ENCODE data around the gene STK32C. TPM values are rescaled to one million over a fixed set of nuclear protein-coding genes. Genes with fewer than 3 reads are reported as not detected.
"Not testable (repeated sequence)": the region's sequence is repeated elsewhere in the genome, so short reads cannot be mapped to it uniquely, and the experiment has no call there.

Gene STK32C
- total and polyA plus RNA-seq, 12 donors: 2.7 to 8.9 (median 5.7) TPM

DNA sequence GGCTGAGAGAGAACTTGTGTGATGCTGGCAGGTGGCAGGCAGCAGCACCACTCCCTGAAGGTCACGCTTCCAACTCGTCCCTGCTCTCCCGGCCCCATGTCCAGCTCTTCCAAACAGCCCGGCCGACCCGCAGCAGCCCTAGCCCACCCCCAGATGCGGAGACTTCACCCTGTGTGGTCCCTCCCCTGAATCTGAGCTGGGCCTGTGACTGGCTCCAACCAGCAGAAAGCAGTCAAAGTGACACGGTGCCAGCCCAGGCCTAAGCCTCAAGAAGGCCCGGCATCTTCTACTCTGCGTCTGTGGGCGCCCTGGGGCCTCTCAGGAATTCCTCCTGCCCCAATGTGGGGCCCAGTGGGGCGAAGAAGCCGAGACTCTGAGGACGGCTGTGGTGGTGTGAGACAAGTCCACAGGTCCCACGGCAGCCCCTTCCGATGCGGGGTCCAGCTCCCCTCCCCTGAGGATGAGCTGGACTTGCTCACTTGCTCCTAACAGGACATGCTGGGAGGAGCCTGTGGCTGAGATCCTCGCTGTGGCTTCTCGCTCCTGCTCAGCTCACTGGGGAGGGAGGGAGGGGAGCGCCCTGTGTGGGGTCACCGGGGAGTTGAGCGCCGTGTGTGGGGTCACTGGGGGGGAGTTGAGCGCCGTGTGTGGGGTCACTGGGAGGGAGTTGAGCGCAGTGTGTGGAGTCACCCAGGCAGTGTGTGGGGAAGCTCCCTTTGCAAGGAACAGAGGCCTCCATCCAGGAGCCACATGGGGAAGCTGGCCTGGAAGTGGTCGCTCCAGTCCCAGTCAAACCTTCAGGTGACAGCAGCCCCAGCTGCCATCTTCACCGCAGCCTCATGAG, 9.5 kb downstream of the STK32C start:
- H3K27ac ChIP-seq: no peak overlapping the region
- H3K4me1 ChIP-seq: peaks cover 0 to 13% (median 6%) of the 10 kb centered on the region in 9 donors
- H3K36me3 ChIP-seq: no peaks in the 10 kb centered on the region
- H3K9me3 ChIP-seq: no peaks in the 10 kb centered on the region
- ATAC-seq (no peak), DNase-seq (no peak)
- peaks cover 0 to 8% (median 0%) of the 10 kb centered on the region in 7 donors for H3K27me3 ChIP-seq
- no peak overlapping the region for H3K4me3 ChIP-seq
- TF ChIP-seq, protein P1, sequence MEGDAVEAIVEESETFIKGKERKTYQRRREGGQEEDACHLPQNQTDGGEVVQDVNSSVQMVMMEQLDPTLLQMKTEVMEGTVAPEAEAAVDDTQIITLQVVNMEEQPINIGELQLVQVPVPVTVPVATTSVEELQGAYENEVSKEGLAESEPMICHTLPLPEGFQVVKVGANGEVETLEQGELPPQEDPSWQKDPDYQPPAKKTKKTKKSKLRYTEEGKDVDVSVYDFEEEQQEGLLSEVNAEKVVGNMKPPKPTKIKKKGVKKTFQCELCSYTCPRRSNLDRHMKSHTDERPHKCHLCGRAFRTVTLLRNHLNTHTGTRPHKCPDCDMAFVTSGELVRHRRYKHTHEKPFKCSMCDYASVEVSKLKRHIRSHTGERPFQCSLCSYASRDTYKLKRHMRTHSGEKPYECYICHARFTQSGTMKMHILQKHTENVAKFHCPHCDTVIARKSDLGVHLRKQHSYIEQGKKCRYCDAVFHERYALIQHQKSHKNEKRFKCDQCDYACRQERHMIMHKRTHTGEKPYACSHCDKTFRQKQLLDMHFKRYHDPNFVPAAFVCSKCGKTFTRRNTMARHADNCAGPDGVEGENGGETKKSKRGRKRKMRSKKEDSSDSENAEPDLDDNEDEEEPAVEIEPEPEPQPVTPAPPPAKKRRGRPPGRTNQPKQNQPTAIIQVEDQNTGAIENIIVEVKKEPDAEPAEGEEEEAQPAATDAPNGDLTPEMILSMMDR (IDR thresholded peaks at IDR 0.05): no peak
- intact Hi-C loops (cut with DNase I): no loop called here
- 67 to 70% methylated on average over 28 of the region's 28 CpGs for WGBS, 2 donors

DNA sequence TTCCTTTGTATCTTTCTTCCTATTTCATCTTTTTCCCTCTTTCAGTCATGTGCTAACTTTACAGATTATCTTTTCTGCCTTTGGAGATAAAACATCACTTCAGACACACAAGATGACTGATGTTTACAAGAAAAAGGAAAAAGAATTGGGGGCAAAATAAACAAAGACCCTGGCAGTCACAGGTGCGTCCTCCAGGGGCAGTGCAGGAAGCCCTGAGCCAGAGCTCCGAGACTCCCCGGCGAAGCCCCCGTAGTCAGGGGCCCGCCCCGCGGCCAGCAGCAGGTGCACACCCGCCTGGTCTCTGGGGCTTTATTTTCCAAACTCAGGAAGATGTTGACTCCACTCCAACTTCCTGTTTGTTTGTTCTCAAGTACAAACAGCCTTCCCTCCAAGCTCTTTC, 10.2 kb downstream of the STK32C start:
- Histone ChIP-seq H3K4me1 (peaks cover 0 to 15% (median 6%) of the 10 kb centered on the region in 9 donors), H3K27me3 (peaks cover 0 to 8% (median 0%) of the 10 kb centered on the region in 7 donors), H3K4me3 (no peak overlapping the region), H3K9me3 (no peaks in the 10 kb centered on the region), H3K27ac (no peak overlapping the region), H3K36me3 (no peaks in the 10 kb centered on the region)
- intact Hi-C loops (cut with DNase I): no loop called here
- TF ChIP-seq, protein P1 (IDR thresholded peaks at IDR 0.05): no peak
- no peak for ATAC-seq
- no peak for DNase-seq
- 49 to 55% methylated on average over 9 of the region's 9 CpGs for WGBS, 2 donors

DNA sequence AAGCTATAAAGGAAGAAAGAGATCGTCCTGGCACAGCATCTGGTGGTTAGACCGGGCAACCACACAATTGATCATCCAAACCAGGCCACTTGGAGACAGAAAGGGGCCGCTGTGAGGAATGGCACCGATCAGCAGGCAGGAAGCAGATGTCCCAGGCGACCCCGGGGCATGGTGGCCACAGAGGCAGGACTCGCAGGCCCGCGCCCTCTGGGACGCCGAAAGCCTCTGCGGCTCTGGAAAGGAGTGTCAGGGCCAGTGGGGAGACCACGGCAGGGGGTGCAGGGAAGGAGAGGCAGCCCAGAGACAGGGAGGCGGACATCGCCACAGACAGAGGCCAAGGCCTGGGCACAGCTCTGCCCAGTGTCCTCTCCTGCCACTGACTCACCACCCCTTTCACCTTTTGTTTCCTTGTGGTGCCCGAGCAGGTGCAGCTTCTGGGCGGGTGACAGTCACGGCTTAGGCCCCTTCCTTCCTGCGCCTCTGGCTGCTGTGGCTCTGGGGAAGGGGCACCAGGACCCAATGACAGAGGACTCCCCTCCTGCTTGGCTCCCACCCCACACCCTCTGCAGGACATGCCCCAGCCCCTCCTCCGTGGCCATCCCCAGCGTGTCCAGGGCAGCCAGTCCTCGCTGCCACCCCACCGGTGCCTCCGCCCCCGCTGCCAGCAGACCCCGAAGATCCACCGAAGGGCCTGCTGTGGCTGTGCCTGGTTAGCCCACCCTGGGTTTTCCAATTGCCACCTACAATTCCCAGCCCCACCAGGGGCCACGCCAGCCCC, 10.9 kb downstream of the STK32C start:
- no peaks in the 10 kb centered on the region for H3K36me3 ChIP-seq
- no peak overlapping the region for H3K4me3 ChIP-seq
- peaks cover 0 to 8% (median 0%) of the 10 kb centered on the region in 7 donors for H3K27me3 ChIP-seq
- DNase-seq (no peak), ATAC-seq (no peak)
- H3K9me3 ChIP-seq: no peaks in the 10 kb centered on the region
- no peak overlapping the region for H3K27ac ChIP-seq
- 88 to 89% methylated on average over 28 of the region's 28 CpGs for WGBS, 2 donors
- H3K4me1 ChIP-seq: peaks cover 0 to 15% (median 6%) of the 10 kb centered on the region in 9 donors
- TF ChIP-seq, protein P1 (IDR thresholded peaks at IDR 0.05): no peak
- intact Hi-C loops (cut with DNase I): no loop called here

DNA sequence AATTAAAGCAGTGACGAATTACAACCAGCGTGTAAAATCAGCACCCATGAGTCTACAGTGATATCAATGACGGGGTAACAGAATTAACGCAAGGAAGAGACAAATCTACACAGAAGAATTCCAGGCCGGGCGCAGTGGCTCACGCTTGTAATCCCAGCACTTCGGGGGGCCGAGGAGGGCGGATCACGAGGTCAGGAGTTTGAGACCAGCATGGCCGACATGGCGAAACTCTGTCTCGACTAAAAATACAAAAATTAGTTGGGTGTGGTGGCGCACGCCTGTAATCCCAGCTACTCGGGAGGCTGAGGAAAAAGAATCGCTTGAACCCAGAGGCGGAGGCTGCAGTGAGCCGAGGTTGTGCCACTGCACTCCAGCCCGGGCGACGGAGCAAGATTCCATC, 12.3 kb downstream of the STK32C start:
- 88 to 92% methylated on average over 23 of the region's 23 CpGs for WGBS, 2 donors

More for the DNA sequence above, 12.3 kb downstream of the STK32C start:
- H3K4me3 ChIP-seq; DNase-seq; H3K9me3 ChIP-seq; ATAC-seq; H3K36me3 ChIP-seq; intact Hi-C loops (cut with DNase I); H3K27ac ChIP-seq; H3K27me3 ChIP-seq: not testable (repeated sequence)
- peaks cover 0 to 15% (median 6%) of the 10 kb centered on the region in 9 donors for H3K4me1 ChIP-seq

All from heart right ventricle (tissue), 16 donors.